HepG2 (cell line): ENCODE measurements around the gene ANAPC2. TPM values are rescaled to one million over a fixed set of nuclear protein-coding genes. Genes with fewer than 3 reads are reported as not detected.

Experiments
- ARNT2 ChIP-seq: sonication (generic); formaldehyde crosslinking; IDR thresholded peaks from 2 replicates; pipeline ENCODE4 v1.8.0; 2022; ENCODE audit warnings: mild to moderate bottlenecking, low read depth, missing genetic modification reagents, moderate library complexity
- EEA1 ChIP-seq: sonication (generic); formaldehyde crosslinking; IDR thresholded peaks from 2 replicates; pipeline ENCODE4 v1.5.1; 2020; ENCODE audit warnings: mild to moderate bottlenecking, missing genetic modification reagents, borderline replicate concordance
- GLMP ChIP-seq: sonication (generic); formaldehyde crosslinking; IDR thresholded peaks from 2 replicates; pipeline ENCODE4 v1.9.0; 2021; ENCODE audit warnings: missing genetic modification reagents, mild to moderate bottlenecking, borderline replicate concordance
- HNRNPK ChIP-seq: fragments of 200-400 bp; formaldehyde crosslinking; IDR thresholded peaks from 2 replicates; pipeline ENCODE4 v1.6.1; 2018; ENCODE audit warnings: low read length, low read depth, moderate library complexity, mild to moderate bottlenecking; ENCODE audit not compliant: poor library complexity, severe bottlenecking
- MAFK ChIP-seq, 2 experiments: IDR thresholded peaks in 1 of 2; conservative IDR thresholded peaks in 1 of 2; 2 replicates each; pipeline ENCODE4 v1.6.1; 2011; ENCODE audit warnings: improper control_type of control experiment in 2 of 2, low read length in 2 of 2
- POLR2A ChIP-seq, 2 experiments: IDR thresholded peaks; 2 replicates each; pipeline ENCODE4 v1.6.1; 2011; ENCODE audit warnings: low read depth in 2 of 2, low read length in 2 of 2, mild to moderate bottlenecking in 1 of 2, moderate library complexity in 1 of 2; ENCODE audit not compliant: insufficient read depth in 1 of 2
- ZNF235 ChIP-seq: sonication (generic); formaldehyde crosslinking; IDR thresholded peaks from 2 replicates; pipeline ENCODE4 v1.8.1; 2023; ENCODE audit warnings: mild to moderate bottlenecking, missing genetic modification reagents, borderline replicate concordance
- ZNF891 ChIP-seq: sonication (generic); formaldehyde crosslinking; IDR thresholded peaks from 2 replicates; pipeline ENCODE4 v1.5.0; 2020; ENCODE audit warnings: mild to moderate bottlenecking, missing genetic modification reagents
- polyA plus RNA-seq, 8 experiments: library from polyadenylated mRNA; depleted of rRNA in 3 of 8; stranded (reverse) in 7 of 8; unstranded in 1 of 8; fragments of >200 nt; fragmentation: Illumina TruSeq in 4 of 8; extraction: Trizol in 4 of 8; gene quantifications; 2 replicates each; pipeline versions ENCODE4 v1.2.1 to v1.2.3, GENCODE V29; 2011 to 2016; ENCODE audit warnings: low read depth in 4 of 8, missing spikeins in 1 of 8, mixed read lengths in 1 of 8; ENCODE audit not compliant: insufficient read depth in 1 of 8
- total RNA-seq, 5 experiments: library from RNA; depleted of rRNA; stranded (reverse); fragments of >200 nt; fragmentation: Illumina TruSeq; extraction: Trizol; gene quantifications; 2 replicates each; pipeline ENCODE4 v1.2.3, GENCODE V29; 2016; ENCODE audit warnings: low read depth in 1 of 5
- TF ChIP-seq, protein P1 (sequence below): sonication (generic); formaldehyde crosslinking; IDR thresholded peaks from 2 replicates; pipeline ENCODE4 v1.8.1; 2022; ENCODE audit warnings: low read depth, mild to moderate bottlenecking, missing genetic modification reagents
- TF ChIP-seq, protein P2 (sequence below): fragments of 450-650 bp; IDR thresholded peaks from 2 replicates; pipeline ENCODE4 v1.6.1; 2016
- TF ChIP-seq, protein P3 (sequence below): sonication (generic); formaldehyde crosslinking; IDR thresholded peaks from 2 replicates; pipeline ENCODE4 v1.5.1; 2020; ENCODE audit warnings: mild to moderate bottlenecking, missing genetic modification reagents, borderline replicate concordance

Gene ANAPC2
- total and polyA plus RNA-seq, 2 of the 13 experiments (the other 11 are each of a cell fraction or from before 2014, with no cell fraction given): 12.3 to 15.4 TPM

GRCh38 chr9:137152844-137153405 is 35.4 kb downstream of the ANAPC2 start (continued):
- no peak for TF ChIP-seq GLMP (CRISPR knock-in tag)
- no peak for TF ChIP-seq POLR2A (IDR thresholded peaks at IDR 0.05; ENCODE audit: insufficient read depth in 1 of 2, low read depth in 2 of 2, low read length in 2 of 2)
- TF ChIP-seq ZNF891 (CRISPR knock-in tag): no peak
- no peak for TF ChIP-seq HNRNPK
- TF ChIP-seq, protein P1, sequence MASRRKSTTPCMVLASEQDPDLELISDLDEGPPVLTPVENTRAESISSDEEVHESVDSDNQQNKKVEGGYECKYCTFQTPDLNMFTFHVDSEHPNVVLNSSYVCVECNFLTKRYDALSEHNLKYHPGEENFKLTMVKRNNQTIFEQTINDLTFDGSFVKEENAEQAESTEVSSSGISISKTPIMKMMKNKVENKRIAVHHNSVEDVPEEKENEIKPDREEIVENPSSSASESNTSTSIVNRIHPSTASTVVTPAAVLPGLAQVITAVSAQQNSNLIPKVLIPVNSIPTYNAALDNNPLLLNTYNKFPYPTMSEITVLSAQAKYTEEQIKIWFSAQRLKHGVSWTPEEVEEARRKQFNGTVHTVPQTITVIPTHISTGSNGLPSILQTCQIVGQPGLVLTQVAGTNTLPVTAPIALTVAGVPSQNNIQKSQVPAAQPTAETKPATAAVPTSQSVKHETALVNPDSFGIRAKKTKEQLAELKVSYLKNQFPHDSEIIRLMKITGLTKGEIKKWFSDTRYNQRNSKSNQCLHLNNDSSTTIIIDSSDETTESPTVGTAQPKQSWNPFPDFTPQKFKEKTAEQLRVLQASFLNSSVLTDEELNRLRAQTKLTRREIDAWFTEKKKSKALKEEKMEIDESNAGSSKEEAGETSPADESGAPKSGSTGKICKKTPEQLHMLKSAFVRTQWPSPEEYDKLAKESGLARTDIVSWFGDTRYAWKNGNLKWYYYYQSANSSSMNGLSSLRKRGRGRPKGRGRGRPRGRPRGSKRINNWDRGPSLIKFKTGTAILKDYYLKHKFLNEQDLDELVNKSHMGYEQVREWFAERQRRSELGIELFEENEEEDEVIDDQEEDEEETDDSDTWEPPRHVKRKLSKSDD (CRISPR knock-in tag): no peak
- no peak for TF ChIP-seq EEA1 (CRISPR knock-in tag)
- TF ChIP-seq MAFK (conservative IDR thresholded peaks at IDR 0.05 in 1 of 2, IDR thresholded peaks at IDR 0.05 in 1 of 2; ENCODE audit: low read length in 2 of 2): no peak
- no peak for TF ChIP-seq ARNT2 (CRISPR knock-in tag)
- TF ChIP-seq, protein P2, sequence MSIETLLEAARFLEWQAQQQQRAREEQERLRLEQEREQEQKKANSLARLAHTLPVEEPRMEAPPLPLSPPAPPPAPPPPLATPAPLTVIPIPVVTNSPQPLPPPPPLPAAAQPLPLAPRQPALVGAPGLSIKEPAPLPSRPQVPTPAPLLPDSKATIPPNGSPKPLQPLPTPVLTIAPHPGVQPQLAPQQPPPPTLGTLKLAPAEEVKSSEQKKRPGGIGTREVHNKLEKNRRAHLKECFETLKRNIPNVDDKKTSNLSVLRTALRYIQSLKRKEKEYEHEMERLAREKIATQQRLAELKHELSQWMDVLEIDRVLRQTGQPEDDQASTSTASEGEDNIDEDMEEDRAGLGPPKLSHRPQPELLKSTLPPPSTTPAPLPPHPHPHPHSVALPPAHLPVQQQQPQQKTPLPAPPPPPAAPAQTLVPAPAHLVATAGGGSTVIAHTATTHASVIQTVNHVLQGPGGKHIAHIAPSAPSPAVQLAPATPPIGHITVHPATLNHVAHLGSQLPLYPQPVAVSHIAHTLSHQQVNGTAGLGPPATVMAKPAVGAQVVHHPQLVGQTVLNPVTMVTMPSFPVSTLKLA: peak; percentile 99
- TF ChIP-seq, protein P3, sequence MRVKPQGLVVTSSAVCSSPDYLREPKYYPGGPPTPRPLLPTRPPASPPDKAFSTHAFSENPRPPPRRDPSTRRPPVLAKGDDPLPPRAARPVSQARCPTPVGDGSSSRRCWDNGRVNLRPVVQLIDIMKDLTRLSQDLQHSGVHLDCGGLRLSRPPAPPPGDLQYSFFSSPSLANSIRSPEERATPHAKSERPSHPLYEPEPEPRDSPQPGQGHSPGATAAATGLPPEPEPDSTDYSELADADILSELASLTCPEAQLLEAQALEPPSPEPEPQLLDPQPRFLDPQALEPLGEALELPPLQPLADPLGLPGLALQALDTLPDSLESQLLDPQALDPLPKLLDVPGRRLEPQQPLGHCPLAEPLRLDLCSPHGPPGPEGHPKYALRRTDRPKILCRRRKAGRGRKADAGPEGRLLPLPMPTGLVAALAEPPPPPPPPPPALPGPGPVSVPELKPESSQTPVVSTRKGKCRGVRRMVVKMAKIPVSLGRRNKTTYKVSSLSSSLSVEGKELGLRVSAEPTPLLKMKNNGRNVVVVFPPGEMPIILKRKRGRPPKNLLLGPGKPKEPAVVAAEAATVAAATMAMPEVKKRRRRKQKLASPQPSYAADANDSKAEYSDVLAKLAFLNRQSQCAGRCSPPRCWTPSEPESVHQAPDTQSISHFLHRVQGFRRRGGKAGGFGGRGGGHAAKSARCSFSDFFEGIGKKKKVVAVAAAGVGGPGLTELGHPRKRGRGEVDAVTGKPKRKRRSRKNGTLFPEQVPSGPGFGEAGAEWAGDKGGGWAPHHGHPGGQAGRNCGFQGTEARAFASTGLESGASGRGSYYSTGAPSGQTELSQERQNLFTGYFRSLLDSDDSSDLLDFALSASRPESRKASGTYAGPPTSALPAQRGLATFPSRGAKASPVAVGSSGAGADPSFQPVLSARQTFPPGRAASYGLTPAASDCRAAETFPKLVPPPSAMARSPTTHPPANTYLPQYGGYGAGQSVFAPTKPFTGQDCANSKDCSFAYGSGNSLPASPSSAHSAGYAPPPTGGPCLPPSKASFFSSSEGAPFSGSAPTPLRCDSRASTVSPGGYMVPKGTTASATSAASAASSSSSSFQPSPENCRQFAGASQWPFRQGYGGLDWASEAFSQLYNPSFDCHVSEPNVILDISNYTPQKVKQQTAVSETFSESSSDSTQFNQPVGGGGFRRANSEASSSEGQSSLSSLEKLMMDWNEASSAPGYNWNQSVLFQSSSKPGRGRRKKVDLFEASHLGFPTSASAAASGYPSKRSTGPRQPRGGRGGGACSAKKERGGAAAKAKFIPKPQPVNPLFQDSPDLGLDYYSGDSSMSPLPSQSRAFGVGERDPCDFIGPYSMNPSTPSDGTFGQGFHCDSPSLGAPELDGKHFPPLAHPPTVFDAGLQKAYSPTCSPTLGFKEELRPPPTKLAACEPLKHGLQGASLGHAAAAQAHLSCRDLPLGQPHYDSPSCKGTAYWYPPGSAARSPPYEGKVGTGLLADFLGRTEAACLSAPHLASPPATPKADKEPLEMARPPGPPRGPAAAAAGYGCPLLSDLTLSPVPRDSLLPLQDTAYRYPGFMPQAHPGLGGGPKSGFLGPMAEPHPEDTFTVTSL (CRISPR knock-in tag): no peak
- no peak for TF ChIP-seq ZNF235 (CRISPR knock-in tag)
